HCT116 (cell line): Measurements from ENCODE around the gene MACF1. TPM values are rescaled to one million over a fixed set of nuclear protein-coding genes. Genes with fewer than 3 reads are reported as not detected.

Experiments used
- ATAC-seq: fragments of 200-7000 bp; cut with Tn5 transposase; 2 replicates; pipeline ENCODE4 v1.9.1; 2020; ENCODE audit warnings: mild to moderate bottlenecking, moderate library complexity
- BruUV-seq: library from RNA; stranded (reverse); fragments of 400-500 nt; replicated peaks from 2 replicates; lab custom pipeline; 2021; lab: Mats Ljungman, UMichigan
- CTCF ChIA-PET: fragments of 300-600 bp; sonication (Branson Sonifier 250); formaldehyde crosslinking; loops from one replicate; lab custom pipeline; 2021; ENCODE audit warnings: antibody characterized with exemption; lab: Charles Lee
- POLR2A ChIA-PET: fragments of 300-600, 350-600 bp; sonication (Branson Sonifier 250); formaldehyde crosslinking; loops from one replicate; lab custom pipeline; 2021; ENCODE audit warnings: antibody characterized with exemption; lab: Charles Lee
- RAD21 ChIA-PET, 2 experiments: fragments of 300-600 bp; sonication (Branson Sonifier 250); formaldehyde crosslinking; loops; one replicate each; lab custom pipeline; 2023; ENCODE audit warnings: low total read pairs in 2 of 2; ENCODE audit not compliant: uncharacterized antibody in 2 of 2, unreplicated experiment in 2 of 2, low non-redundant PET in 1 of 2; lab: Charles Lee
- DNase-seq: peaks from one replicate; pipeline ENCODE4 v3.0.0-alpha.2; 2010; ENCODE audit warnings: low read depth, low spot score
- H2AFZ ChIP-seq: fragments of 200-600 bp; shearing (Covaris generic), sonication (generic); 2 replicates; pipeline ENCODE4 v1.6.1; 2017; ENCODE audit warnings: low read depth, mixed run types, mixed read lengths, antibody characterized with exemption, low read length; ENCODE audit not compliant: poor library complexity, severe bottlenecking
- H3K27ac ChIP-seq: 2 replicates; pipeline ENCODE4 v1.5.1; 2012; ENCODE audit warnings: low read depth, low read length
- H3K27me3 ChIP-seq: fragments of 200-600 bp; sonication (generic); 2 replicates; pipeline ENCODE4 v1.6.1; 2016; ENCODE audit warnings: mixed run types, low read length, mixed read lengths; ENCODE audit not compliant: insufficient read depth
- H3K36me3 ChIP-seq, 2 experiments: fragments of 200-500 bp in 1 of 2; fragments of 200-600 bp in 1 of 2; sonication (Bioruptor generic) in 1 of 2; sonication (generic) in 1 of 2; 2 replicates each; pipeline versions ENCODE4 v1.5.1 to v1.6.1; 2014 to 2016; ENCODE audit warnings: low read length in 2 of 2, inconsistent platforms in 1 of 2, mixed read lengths in 1 of 2, mixed run types in 1 of 2; ENCODE audit not compliant: insufficient read depth in 2 of 2, control insufficient read depth in 1 of 2
- H3K4me1 ChIP-seq, 2 experiments: fragments of 200-600 bp in 1 of 2; sonication (generic) in 1 of 2; 2 replicates each; pipeline versions ENCODE4 v1.5.1 to v1.6.1; 2012 to 2017; ENCODE audit warnings: low read length in 2 of 2, inconsistent platforms in 1 of 2, mild to moderate bottlenecking in 1 of 2, mixed read lengths in 1 of 2, mixed run types in 1 of 2, moderate library complexity in 1 of 2; ENCODE audit not compliant: insufficient read depth in 2 of 2, control insufficient read depth in 1 of 2
- H3K4me2 ChIP-seq: fragments of 200-600 bp; sonication (generic); 2 replicates; pipeline ENCODE4 v1.6.1; 2017; ENCODE audit warnings: mixed run types, low read length, mixed read lengths
- H3K4me3 ChIP-seq, 2 experiments: fragments of 200-600 bp in 1 of 2; sonication (generic) in 1 of 2; replicated peaks in 1 of 2; 2 replicates each; pipeline ENCODE4 v1.5.1; 2011 to 2016; ENCODE audit warnings: low read length in 2 of 2, control low read depth in 1 of 2, low read depth in 1 of 2, mild to moderate bottlenecking in 1 of 2, mixed read lengths in 1 of 2, mixed run types in 1 of 2
- H3K79me2 ChIP-seq: fragments of 200-600 bp; sonication (generic); 2 replicates; pipeline ENCODE4 v1.6.1; 2017; ENCODE audit warnings: mild to moderate bottlenecking, mixed run types, low read length, moderate library complexity, mixed read lengths; ENCODE audit not compliant: insufficient read depth
- H3K9ac ChIP-seq: fragments of 200-600 bp; sonication (generic); 2 replicates; pipeline ENCODE4 v1.6.1; 2016; ENCODE audit warnings: low read length, mixed read lengths
- H3K9me2 ChIP-seq: fragments of 200-600 bp; sonication (generic), shearing (Covaris generic); 2 replicates; pipeline ENCODE4 v1.6.1; 2017; ENCODE audit warnings: mixed run types, mild to moderate bottlenecking, moderate library complexity; ENCODE audit not compliant: insufficient read depth
- H3K9me3 ChIP-seq, 2 experiments: fragments of 200-500 bp in 1 of 2; fragments of 200-600 bp in 1 of 2; sonication (Bioruptor generic) in 1 of 2; sonication (generic) in 1 of 2; 2 replicates each; pipeline ENCODE4 v1.6.1; 2014 to 2017; ENCODE audit warnings: low read length in 2 of 2, mixed read lengths in 2 of 2, inconsistent platforms in 1 of 2, low read depth in 1 of 2, mild to moderate bottlenecking in 1 of 2, mixed run types in 1 of 2, moderate library complexity in 1 of 2; ENCODE audit not compliant: control insufficient read depth in 1 of 2, insufficient read depth in 1 of 2
- H4K20me1 ChIP-seq: fragments of 200-600 bp; sonication (generic), shearing (Covaris generic); 2 replicates; pipeline ENCODE4 v1.6.1; 2017; ENCODE audit warnings: mixed run types, mild to moderate bottlenecking, moderate library complexity; ENCODE audit not compliant: insufficient read depth
- EGR1 ChIP-seq: IDR thresholded peaks from 2 replicates; pipeline ENCODE4 v1.6.1; 2012; ENCODE audit warnings: low read depth
- ELF1 ChIP-seq: IDR thresholded peaks from 2 replicates; pipeline ENCODE4 v1.6.1; 2012; ENCODE audit warnings: low read depth, borderline replicate concordance
- EZH2 ChIP-seq: fragments of 200-600 bp; sonication (generic); IDR thresholded peaks from 2 replicates; pipeline ENCODE4 v1.6.1; 2017; ENCODE audit warnings: antibody characterized with exemption, mixed run types
- EZH2phosphoT487 ChIP-seq: fragments of 200-600 bp; IDR thresholded peaks from 2 replicates; pipeline ENCODE4 v1.6.1; 2018; ENCODE audit warnings: antibody characterized with exemption, borderline replicate concordance
- JUND ChIP-seq: IDR thresholded peaks from 2 replicates; pipeline ENCODE4 v1.6.1; 2012
- MAX ChIP-seq: IDR thresholded peaks from 2 replicates; pipeline ENCODE4 v1.6.1; 2012
- POLR2A ChIP-seq: IDR thresholded peaks from 2 replicates; pipeline ENCODE4 v1.7.0; 2011; ENCODE audit warnings: borderline replicate concordance; ENCODE audit not compliant: insufficient read depth, insufficient read length; ENCODE audit errors: extremely low read depth
- RAD21 ChIP-seq: IDR thresholded peaks from 2 replicates; pipeline ENCODE4 v1.6.1; 2012; ENCODE audit warnings: low read depth, mild to moderate bottlenecking
- SIN3A ChIP-seq: IDR thresholded peaks from 2 replicates; pipeline ENCODE4 v1.6.1; 2012; ENCODE audit warnings: low read depth
- SRF ChIP-seq: IDR thresholded peaks from 2 replicates; pipeline ENCODE4 v1.6.1; 2012; ENCODE audit warnings: low read depth
- TCF7L2 ChIP-seq: IDR thresholded peaks from 2 replicates; pipeline ENCODE4 v1.7.0; 2011; ENCODE audit warnings: borderline replicate concordance, inconsistent platforms; ENCODE audit not compliant: insufficient read depth, insufficient read length; ENCODE audit errors: extremely low read depth
- YY1 ChIP-seq: IDR thresholded peaks from 2 replicates; pipeline ENCODE4 v1.6.1; 2011; ENCODE audit warnings: low read length, low read depth, moderate library complexity, mild to moderate bottlenecking; ENCODE audit not compliant: insufficient replicate concordance; ENCODE audit errors: extremely low read depth
- ZBTB33 ChIP-seq: IDR thresholded peaks from 2 replicates; pipeline ENCODE4 v1.6.1; 2011; ENCODE audit warnings: mild to moderate bottlenecking, low read length, moderate library complexity; ENCODE audit not compliant: insufficient replicate concordance; ENCODE audit errors: extremely low read depth
- ZFX ChIP-seq: fragments of 450-650 bp; IDR thresholded peaks from 2 replicates; pipeline ENCODE4 v1.6.1; 2017
- ZNF274 ChIP-seq: fragments of 200-500 bp; sonication (Bioruptor generic); IDR thresholded peaks from 2 replicates; pipeline ENCODE4 v1.6.1; 2014; ENCODE audit warnings: mild to moderate bottlenecking, low read depth, low read length, inconsistent platforms
- intact Hi-C: fragments of 100-400 bp; cut with micrococcal nuclease; formaldehyde crosslinking; loops from 2 replicates; pipeline ENCODE4 v1.10.0; 2022
- total RNA-seq: library from RNA; stranded (reverse); gene quantifications from one replicate; pipeline ENCODE4 v1.2.1, GENCODE V29; 2021; ENCODE audit not compliant: unreplicated experiment

MACF1 gene
- total RNA-seq, 1 experiment from 2014 or later = 146 TPM

- Histone ChIP-seq H3K27me3 (no peaks in the 10 kb centered on the region), H3K9me2 (no peaks in the 10 kb centered on the region), H3K4me3 (no peak overlapping the region), H3K9me3 (no peaks in the 10 kb centered on the region), H3K4me2 (no peak overlapping the region), H3K36me3 (peaks cover 2 to 7% of the 10 kb centered on the region in 2 experiments; a peak in 1 of 4 replicates), H2AFZ (no peak overlapping the region), H3K9ac (no peak overlapping the region), H4K20me1 (no peaks in the 10 kb centered on the region), H3K4me1 (no peaks in the 10 kb centered on the region), H3K27ac (no peak overlapping the region), H3K79me2 (no peaks in the 10 kb centered on the region)
- intact Hi-C loops = no loop called here
- POLR2A ChIA-PET = no interaction called here
- RAD21 ChIA-PET = no interaction called here
- DNase-seq = no peak
- ATAC-seq = no peak
- no peak for TF ChIP-seq SIN3A
- TF ChIP-seq ZFX = no peak
- TF ChIP-seq RAD21 = no peak
- no peak for TF ChIP-seq EZH2
- no peak for TF ChIP-seq EGR1
- TF ChIP-seq MAX = no peak
- TF ChIP-seq JUND = no peak
- BruUV-seq = no TSS peak
- CTCF ChIA-PET = no interaction called here
These were observed 78.2 kb downstream of the MACF1 start for GRCh38 chr1:39282537-39283216.

GRCh38 chr1:39283858-39284257, 79.4 kb downstream of the MACF1 start:
- Histone ChIP-seq H3K4me3 (no peak overlapping the region), H3K36me3 (peaks cover 2 to 7% of the 10 kb centered on the region in 2 experiments; a peak in 2 of 4 replicates), H4K20me1 (no peaks in the 10 kb centered on the region), H3K79me2 (no peaks in the 10 kb centered on the region), H3K9me3 (no peaks in the 10 kb centered on the region), H3K27me3 (no peaks in the 10 kb centered on the region), H3K27ac (no peak overlapping the region), H3K4me2 (no peak overlapping the region), H2AFZ (no peak overlapping the region), H3K9me2 (no peaks in the 10 kb centered on the region), H3K4me1 (no peaks in the 10 kb centered on the region), H3K9ac (no peak overlapping the region)
- DNase-seq = no peak
- ChIA-PET POLR2A (no interaction called here), CTCF (no interaction called here), RAD21 (no interaction called here)
- TF ChIP-seq EGR1 = no peak
- TF ChIP-seq YY1 = no peak
- no peak for TF ChIP-seq EZH2phosphoT487
- no peak for TF ChIP-seq ZNF274
- TF ChIP-seq ELF1 = no peak
- TF ChIP-seq SRF = no peak
- no peak for TF ChIP-seq MAX
- TF ChIP-seq ZBTB33 = no peak
- TF ChIP-seq TCF7L2 = no peak
- TF ChIP-seq POLR2A = no peak
- no peak for TF ChIP-seq RAD21
- no peak for TF ChIP-seq SIN3A
- BruUV-seq = no TSS peak
- intact Hi-C loops = no loop called here
- ATAC-seq = no peak
